GM08714 (cell line): ENCODE data around the gene KCNMB4.

Experiments used
- H3K4me3 ChIP-seq: fragments of 200-500 bp; sonication (Bioruptor generic); 2 replicates; pipeline ENCODE4 v1.5.1; 2014; ENCODE audit warnings: mild to moderate bottlenecking, low read length, inconsistent platforms
- ZNF274 ChIP-seq: IDR thresholded peaks from 2 replicates; pipeline ENCODE4 v1.6.1; 2012; ENCODE audit warnings: mild to moderate bottlenecking, low read depth, low read length

KCNMB4 gene

DNA sequence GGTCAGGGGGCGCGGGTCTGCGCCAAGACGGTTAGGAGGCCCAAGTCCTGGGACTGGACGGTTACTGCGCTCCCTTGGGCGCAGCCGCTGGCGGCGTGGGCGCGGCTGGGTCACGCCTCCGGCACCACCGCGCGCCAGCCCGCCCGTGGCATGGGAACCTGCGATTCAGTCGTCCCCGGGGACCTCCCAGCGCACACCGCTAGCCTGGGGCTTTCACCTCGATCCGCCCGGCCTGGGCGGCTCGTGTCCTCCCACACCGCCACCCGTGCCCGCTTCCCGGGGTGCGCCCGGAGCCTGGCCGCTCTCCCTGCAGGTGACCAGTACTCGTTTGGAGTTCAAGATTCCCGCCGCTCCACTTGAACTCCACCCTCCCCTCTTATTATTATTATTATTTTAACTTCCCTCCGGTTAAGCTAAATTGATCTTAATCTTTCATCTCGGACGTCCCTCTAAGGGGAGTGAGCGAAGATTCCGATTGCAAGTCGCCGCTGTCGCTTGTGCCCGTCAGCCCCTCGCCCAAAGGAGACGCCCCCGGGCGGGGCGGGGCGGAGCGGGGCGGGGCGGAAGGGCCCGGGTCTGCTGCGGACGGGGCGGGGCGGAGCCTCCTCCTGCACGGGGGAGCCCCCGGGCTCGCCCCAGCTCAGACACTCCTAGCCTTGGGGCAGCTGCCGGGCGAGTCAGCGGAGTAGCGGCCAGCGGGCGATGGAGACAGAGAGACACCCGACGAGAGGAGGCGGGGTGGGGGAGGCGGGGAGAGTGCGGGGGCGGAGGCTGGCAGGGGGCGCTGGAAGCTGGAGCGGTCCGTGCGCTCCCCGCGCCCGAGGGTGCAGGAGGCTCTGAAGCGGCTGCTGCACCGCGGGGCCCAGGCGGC, at the start of gene KCNMB4:
TSS of gene KCNMB4 (plus strand) at position 643 of the 871 bp plus-strand sequence. CDS start 445 bp downstream, outside the sequence.
- peak within 1 kb of the TSS; percentile 70 for H3K4me3 ChIP-seq
- TF ChIP-seq ZNF274, result no peak

DNA sequence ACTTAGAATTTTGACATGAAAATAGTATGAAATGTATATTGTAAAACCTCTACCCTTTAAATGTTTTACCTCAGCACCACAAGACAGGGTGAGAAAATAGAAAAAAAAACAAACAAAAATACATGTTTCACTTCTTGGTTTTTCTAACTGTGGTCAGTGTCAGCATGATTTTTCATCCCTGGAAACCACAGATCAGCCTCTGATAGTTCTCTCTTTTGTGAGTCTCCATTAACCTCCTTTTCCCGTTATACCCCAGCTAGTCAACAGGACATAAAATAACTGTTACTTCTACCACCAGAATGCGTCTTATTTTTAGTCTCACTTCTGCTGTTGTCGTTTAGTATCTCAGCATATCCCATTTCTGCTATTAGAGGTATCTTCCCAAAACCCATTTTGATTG, 48.3 kb upstream of the KCNMB4 start:
- no peak overlapping the region for H3K4me3 ChIP-seq
- no peak for TF ChIP-seq ZNF274

GRCh38 chr12:70319605-70320004, 46.5 kb upstream of the KCNMB4 start:
- no peak overlapping the region for H3K4me3 ChIP-seq
- TF ChIP-seq ZNF274, result no peak

DNA sequence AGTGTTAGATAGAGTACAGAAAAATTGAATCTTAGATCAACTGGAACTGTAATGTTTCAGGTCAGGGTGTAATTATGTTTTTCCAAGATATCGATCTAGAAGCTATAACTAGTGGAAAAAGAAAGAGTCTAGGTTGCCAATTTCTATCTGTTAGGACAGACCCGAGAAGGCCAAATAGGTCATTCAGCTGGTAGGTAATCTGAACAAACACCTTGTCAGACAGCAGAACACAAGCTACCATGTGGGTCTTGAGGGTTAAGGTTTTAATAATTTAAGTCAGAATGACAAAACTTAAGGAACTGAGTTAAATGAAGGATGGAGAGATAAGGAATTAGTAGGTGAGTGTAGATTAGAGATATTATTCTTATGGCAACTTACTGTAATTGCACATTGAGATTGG, 44.9 kb upstream of the KCNMB4 start:
- no peak for TF ChIP-seq ZNF274
- no peak overlapping the region for H3K4me3 ChIP-seq

- H3K4me3 ChIP-seq, result no peak overlapping the region
- TF ChIP-seq ZNF274, result no peak
These were observed 38.5 kb upstream of the KCNMB4 start for GRCh38 chr12:70327541-70327940.

DNA sequence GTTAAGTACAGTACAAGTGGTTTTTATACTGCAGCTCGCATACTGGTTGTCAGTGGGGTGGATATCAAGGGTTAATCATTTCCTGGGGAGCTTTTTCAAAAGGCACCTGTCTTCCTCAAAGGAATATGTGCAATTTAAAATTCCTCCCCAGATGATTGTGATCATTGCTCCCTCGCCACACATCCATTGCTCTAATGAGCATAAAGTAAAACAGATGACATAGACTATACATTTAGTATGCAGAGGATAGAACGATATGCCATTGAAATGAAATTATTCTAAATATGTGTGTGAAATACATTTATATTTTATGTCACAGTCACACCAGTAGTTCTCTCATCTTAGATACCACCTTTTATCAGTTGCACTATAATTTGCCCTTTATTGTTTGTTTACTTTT, 36.4 kb upstream of the KCNMB4 start:
- H3K4me3 ChIP-seq, result no peak overlapping the region
- no peak for TF ChIP-seq ZNF274

- H3K4me3 ChIP-seq, result no peak overlapping the region
These were observed 35.9 kb upstream of the KCNMB4 start for GRCh38 chr12:70330158-70330557.

GRCh38 chr12:70332236-70332635, 33.9 kb upstream of the KCNMB4 start:
- no peak overlapping the region for H3K4me3 ChIP-seq
- TF ChIP-seq ZNF274, result no peak

More at GRCh38 chr12:70330158-70330557, 35.9 kb upstream of the KCNMB4 start:
- TF ChIP-seq ZNF274, result no peak

GRCh38 chr12:70334742-70335141, 31.3 kb upstream of the KCNMB4 start:
- no peak overlapping the region for H3K4me3 ChIP-seq

GRCh38 chr12:70338531-70338930, 27.6 kb upstream of the KCNMB4 start:
- TF ChIP-seq ZNF274, result no peak
- H3K4me3 ChIP-seq, result no peak overlapping the region

More at GRCh38 chr12:70334742-70335141, 31.3 kb upstream of the KCNMB4 start:
- no peak for TF ChIP-seq ZNF274

GRCh38 chr12:70351076-70351475, 15.0 kb upstream of the KCNMB4 start:
- TF ChIP-seq ZNF274, result no peak
- H3K4me3 ChIP-seq, result no peak overlapping the region

GRCh38 chr12:70353780-70354660, 12.1 kb upstream of the KCNMB4 start:
- H3K4me3 ChIP-seq, result no peak overlapping the region
- TF ChIP-seq ZNF274, result no peak

DNA sequence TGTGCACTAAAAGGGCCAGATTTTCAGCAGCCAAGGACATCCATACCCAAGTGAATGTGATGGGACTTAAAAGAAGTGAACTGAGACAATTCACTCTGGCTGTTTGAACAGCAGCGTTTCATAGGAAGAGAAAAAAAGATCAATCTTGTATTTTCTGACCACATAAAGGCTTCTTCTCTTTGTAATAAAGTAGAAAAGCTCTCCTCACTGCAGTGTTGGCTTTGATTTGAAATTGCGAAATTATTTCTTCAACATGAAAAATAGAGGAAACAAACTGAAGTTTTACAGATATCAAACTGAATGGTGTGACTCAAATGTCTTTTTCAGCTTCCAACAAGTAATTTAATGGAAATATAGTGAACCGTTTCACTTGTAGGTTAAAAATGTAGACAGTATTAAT, 11.3 kb upstream of the KCNMB4 start:
- no peak overlapping the region for H3K4me3 ChIP-seq
- TF ChIP-seq ZNF274, result no peak

DNA sequence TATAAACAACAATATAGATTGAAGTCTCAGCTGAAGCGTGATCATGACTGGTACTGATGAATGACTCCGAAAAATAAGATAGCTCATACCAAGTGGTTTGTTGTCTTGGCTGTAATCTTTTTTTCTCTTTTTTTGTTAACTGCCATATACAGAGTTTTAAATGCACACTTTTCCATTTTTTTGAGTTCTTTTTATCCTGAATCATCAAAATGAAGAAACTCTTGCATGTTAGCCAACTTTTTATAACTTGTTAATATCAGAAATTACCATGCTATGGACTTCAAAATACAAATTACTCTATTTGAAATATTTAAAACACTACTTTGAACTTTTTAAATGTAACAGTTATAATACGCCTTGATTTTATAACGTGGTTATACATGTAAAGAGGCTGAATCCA, 10.1 kb upstream of the KCNMB4 start:
- H3K4me3 ChIP-seq, result no peak overlapping the region
- no peak for TF ChIP-seq ZNF274

DNA sequence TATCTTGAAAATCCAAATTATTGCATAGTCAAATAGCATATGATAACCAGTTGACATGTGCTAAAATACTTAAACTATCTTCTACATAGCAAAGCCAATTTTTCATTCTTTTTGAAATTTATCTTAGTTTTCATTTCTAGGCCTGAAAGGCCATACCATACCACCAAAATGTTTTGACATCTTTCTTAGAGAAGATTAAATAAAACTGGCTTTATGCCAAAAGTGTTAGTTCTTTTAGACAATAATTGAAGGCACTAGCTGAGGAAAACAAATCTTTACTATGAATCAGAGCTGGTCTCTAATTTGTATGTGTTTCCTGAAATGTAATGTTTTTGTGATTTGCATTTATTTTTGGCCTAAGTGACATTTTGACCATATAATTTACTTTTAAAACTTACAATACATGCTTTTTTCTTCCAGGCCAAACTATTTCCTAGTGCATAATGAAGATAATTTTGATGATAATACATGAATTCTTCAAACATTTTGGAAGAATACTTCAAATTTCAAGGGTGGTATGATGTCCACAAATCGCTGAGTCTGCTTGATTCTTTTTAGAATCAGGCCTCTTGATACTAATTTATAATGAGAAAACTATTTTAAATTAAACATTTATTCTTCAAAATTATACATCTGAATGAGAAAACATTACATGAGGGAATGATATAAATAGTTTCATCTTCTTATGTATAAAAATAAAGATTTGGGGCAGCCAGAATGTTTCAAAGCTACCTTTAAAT, 6.5 kb upstream of the KCNMB4 start:
- no peak overlapping the region for H3K4me3 ChIP-seq
- no peak for TF ChIP-seq ZNF274
